ENCODE results near the gene CNP.

DNA sequence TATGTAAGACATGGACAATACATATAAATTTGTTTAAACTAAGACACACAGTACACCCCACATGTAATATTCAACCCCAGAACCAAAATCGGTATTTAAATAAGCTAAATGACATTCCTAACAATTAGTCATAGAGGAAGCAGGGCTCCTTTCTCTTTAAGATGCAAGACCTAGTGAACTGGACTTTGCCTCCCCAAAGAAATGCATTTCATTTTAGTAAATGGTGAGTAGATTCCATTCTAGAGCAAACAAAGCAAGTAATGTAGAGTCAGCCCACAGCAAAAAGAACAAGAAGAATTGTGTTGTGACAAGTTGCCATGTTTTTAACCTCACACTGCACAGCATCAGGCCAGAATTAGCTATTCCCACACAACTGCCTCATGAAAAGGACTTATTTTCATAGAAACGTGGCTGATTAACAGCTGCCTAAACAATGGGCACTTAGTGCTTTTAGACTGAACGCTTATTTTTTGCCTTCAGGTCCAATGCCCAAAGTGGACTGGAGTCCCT, 36.3 kb downstream of the CNP start:
- no peak for TF ChIP-seq TEAD4 (IDR thresholded peaks at IDR 0.05; ENCODE audit: low read depth, low read length)
- TF ChIP-seq SIN3A (conservative IDR thresholded peaks at IDR 0.05 in 1 of 2, IDR thresholded peaks at IDR 0.05 in 1 of 2; ENCODE audit: low read depth in 1 of 2, low read length in 2 of 2), result no peak
- TF ChIP-seq CTCF (IDR thresholded peaks at IDR 0.05; ENCODE audit: control extremely low read depth in 1 of 3, insufficient read depth in 1 of 3, low read depth in 1 of 3, low read length in 3 of 3), result no peak
- TF ChIP-seq ASH2L (IDR thresholded peaks at IDR 0.05; ENCODE audit: low read length), result no peak
- TF ChIP-seq POLR2A (IDR thresholded peaks at IDR 0.05; ENCODE audit: control extremely low read depth in 1 of 2, low read depth in 2 of 2, low read length in 2 of 2), result no peak
- TF ChIP-seq TCF12 (IDR thresholded peaks at IDR 0.05; ENCODE audit: low read depth, low read length), result no peak
- TF ChIP-seq ZNF274 (IDR thresholded peaks at IDR 0.05; ENCODE audit: borderline replicate concordance, extremely low read depth, low read length), result no peak
- TF ChIP-seq YY1 (IDR thresholded peaks at IDR 0.05; ENCODE audit: low read depth, low read length), result no peak
- no peak for TF ChIP-seq HDAC2 (IDR thresholded peaks at IDR 0.05; ENCODE audit: borderline replicate concordance in 1 of 2, low read depth in 2 of 2, low read length in 2 of 2)
- no peak for TF ChIP-seq POLR2AphosphoS5 (IDR thresholded peaks at IDR 0.05; ENCODE audit: low read depth, low read length)
- TF ChIP-seq EP300 (IDR thresholded peaks at IDR 0.05; ENCODE audit: borderline replicate concordance in 1 of 2, low read depth in 2 of 2, low read length in 2 of 2), result no peak
- no peak for TF ChIP-seq TAF7 (optimal IDR thresholded peaks at IDR 0.05; ENCODE audit: borderline replicate concordance, low read depth, low read length)
- no peak for TF ChIP-seq JUN (IDR thresholded peaks at IDR 0.05; ENCODE audit: low read depth, low read length)
- TF ChIP-seq CHD2 (IDR thresholded peaks at IDR 0.05; ENCODE audit: low read length), result no peak

Measured in H1 (cell line).